Measurements from ENCODE around the gene KRTAP9-3. TPM values are rescaled to one million over a fixed set of nuclear protein-coding genes. Genes with fewer than 3 reads are reported as not detected.
"Not testable (repeated sequence)": the region's sequence is repeated elsewhere in the genome, so short reads cannot be mapped to it uniquely, and the experiment has no call there.

KRTAP9-3 gene
- not detected for total RNA-seq

GRCh38 chr17:41232399-41233105 lies at the start of gene KRTAP9-3:
KRTAP9-3 (plus strand) TSS chr17:41232449; CDS start chr17:41232502, 53 bp downstream.
- H3K36me3 ChIP-seq (replicated peaks in 1 of 2; ENCODE audit: insufficient read depth in 1 of 2, low read depth in 2 of 2); DNase-seq; H3K4me3 ChIP-seq; ATAC-seq; H3K27ac ChIP-seq; H3K27me3 ChIP-seq; H3K9me3 ChIP-seq; H3K4me1 ChIP-seq; intact Hi-C loops (cut with DNase I): not testable (repeated sequence)
- 30 to 50% methylated on average over 1 of the region's 1 CpG for WGBS, 2 donors

- no peak for DNase-seq
- 37 to 56% methylated on average over 9 of the region's 9 CpGs for WGBS, 2 donors
- no peak for TF ChIP-seq CTCF (IDR thresholded peaks at IDR 0.05)
- TF ChIP-seq POLR2A (IDR thresholded peaks at IDR 0.05): no peak
- intact Hi-C loops (cut with DNase I): no loop called here
- H3K9me3 ChIP-seq: no peaks in the 10 kb centered on the region
- H3K27ac ChIP-seq: no peak within 1 kb of the TSS
- no peak for ATAC-seq
- no peaks in the 10 kb centered on the region for H3K36me3 ChIP-seq (replicated peaks in 1 of 2; ENCODE audit: insufficient read depth in 1 of 2, low read depth in 2 of 2)
- H3K4me1 ChIP-seq: no peaks in the 10 kb centered on the region
- H3K4me3 ChIP-seq: no peak within 1 kb of the TSS
- H3K27me3 ChIP-seq: no peaks in the 10 kb centered on the region
Measured at GRCh38 chr17:41184480-41184961, 47.7 kb upstream of the KRTAP9-3 start, which contains the start of gene KRTAP4-1. KRTAP4-1 (minus strand) TSS chr17:41184911; CDS start chr17:41184854, 57 bp downstream.

- no peaks in the 10 kb centered on the region for H3K9me3 ChIP-seq
- H3K36me3 ChIP-seq (replicated peaks in 1 of 2; ENCODE audit: insufficient read depth in 1 of 2, low read depth in 2 of 2): no peaks in the 10 kb centered on the region
- H3K27ac ChIP-seq: no peak overlapping the region
- H3K4me1 ChIP-seq: no peaks in the 10 kb centered on the region
- TF ChIP-seq CTCF (IDR thresholded peaks at IDR 0.05) (no peak), POLR2A (IDR thresholded peaks at IDR 0.05) (no peak)
- no peak for ATAC-seq
- no peak for DNase-seq
- no peak overlapping the region for H3K4me3 ChIP-seq
- intact Hi-C loops (cut with DNase I): no loop called here
- no peaks in the 10 kb centered on the region for H3K27me3 ChIP-seq
- 9 to 38% methylated on average over 1 of the region's 1 CpG for WGBS, 2 donors
Measured at GRCh38 chr17:41185001-41185400, 47.2 kb upstream of the KRTAP9-3 start.

- no peaks in the 10 kb centered on the region for H3K27me3 ChIP-seq
- intact Hi-C loops (cut with DNase I): no loop called here
- no peak for TF ChIP-seq CTCF (IDR thresholded peaks at IDR 0.05)
- TF ChIP-seq POLR2A (IDR thresholded peaks at IDR 0.05): no peak
- no peaks in the 10 kb centered on the region for H3K4me1 ChIP-seq
- no peak overlapping the region for H3K27ac ChIP-seq
- no peaks in the 10 kb centered on the region for H3K9me3 ChIP-seq
- no peak for ATAC-seq
- WGBS, 2 donors: 80 to 89% methylated on average over 2 of the region's 2 CpGs
- no peaks in the 10 kb centered on the region for H3K36me3 ChIP-seq (replicated peaks in 1 of 2; ENCODE audit: insufficient read depth in 1 of 2, low read depth in 2 of 2)
- no peak overlapping the region for H3K4me3 ChIP-seq
- DNase-seq: no peak
Measured at GRCh38 chr17:41186872-41187271, 45.4 kb upstream of the KRTAP9-3 start.

- H3K9me3 ChIP-seq; DNase-seq; H3K36me3 ChIP-seq (replicated peaks in 1 of 2; ENCODE audit: insufficient read depth in 1 of 2, low read depth in 2 of 2); intact Hi-C loops (cut with DNase I); H3K27ac ChIP-seq; ATAC-seq; H3K27me3 ChIP-seq; H3K4me3 ChIP-seq; H3K4me1 ChIP-seq: not testable (repeated sequence)
- 67% methylated on average over 1 of the region's 1 CpG; no CpG with 5 or more reads in 1 of the 2 donors for WGBS, 2 donors
Measured at GRCh38 chr17:41189837-41190318, 42.4 kb upstream of the KRTAP9-3 start, which contains the start of gene KRTAP9-1. KRTAP9-1 (plus strand) TSS chr17:41189887; CDS start chr17:41189887, 0 bp downstream.
